Caco-2 (cell line): ENCODE data around the gene BCDIN3D. TPM values are rescaled to one million over a fixed set of nuclear protein-coding genes. Genes with fewer than 3 reads are reported as not detected.
"Not testable (repeated sequence)": the region's sequence is repeated elsewhere in the genome, so short reads cannot be mapped to it uniquely, and the experiment has no call there.

Experiments
- BruUV-seq: library from RNA; stranded (reverse); fragments of 400-500 nt; replicated peaks from 2 replicates; lab custom pipeline; 2021; lab: Mats Ljungman, UMichigan
- CTCF ChIA-PET: fragments of 300-600 bp; sonication (Branson Sonifier 250); formaldehyde crosslinking; loops from one replicate; lab custom pipeline; 2022; ENCODE audit warnings: antibody characterized with exemption; lab: Charles Lee
- POLR2A ChIA-PET: fragments of 300-600 bp; sonication (Branson Sonifier 250); formaldehyde crosslinking; loops from one replicate; lab custom pipeline; 2022; ENCODE audit warnings: antibody characterized with exemption; lab: Charles Lee
- DNase-seq, 2 experiments: peaks; one replicate each; pipeline versions ENCODE4 v3.0.0 to v3.0.0-alpha.2; 2020 to 2022
- H3K27me3 ChIP-seq: replicated peaks from 2 replicates; pipeline ENCODE4 v1.6.0; 2011; ENCODE audit warnings: low read length; ENCODE audit not compliant: control insufficient read depth, insufficient read depth
- H3K36me3 ChIP-seq: 2 replicates; pipeline ENCODE4 v1.5.1; 2011; ENCODE audit warnings: low read length; ENCODE audit not compliant: control insufficient read depth, insufficient read depth
- H3K4me1 ChIP-seq: fragments of 250-450 bp; sonication (Bioruptor Pico); 2 replicates; pipeline ENCODE4 v1.5.1; 2020; ENCODE audit warnings: mild to moderate bottlenecking
- H3K4me3 ChIP-seq: 2 replicates; pipeline ENCODE4 v1.5.1; 2011; ENCODE audit warnings: low read depth, mild to moderate bottlenecking, control low read depth, low read length
- H3K9me3 ChIP-seq: fragments of 250-450 bp; sonication (Bioruptor Pico); 2 replicates; pipeline ENCODE4 v1.5.1; 2020; ENCODE audit warnings: mild to moderate bottlenecking, moderate library complexity
- H3K27ac Mint-ChIP-seq: one replicate; pipeline ENCODE4 v1.8.0; 2022; ENCODE audit warnings: mixed read lengths; ENCODE audit not compliant: unreplicated experiment
- H3K27me3 Mint-ChIP-seq: one replicate; pipeline ENCODE4 v1.8.0; 2022; ENCODE audit warnings: mixed read lengths; ENCODE audit not compliant: insufficient read depth, unreplicated experiment
- H3K36me3 Mint-ChIP-seq: one replicate; pipeline ENCODE4 v1.8.0; 2022; ENCODE audit warnings: mild to moderate bottlenecking, mixed read lengths; ENCODE audit not compliant: insufficient read depth, unreplicated experiment
- H3K4me1 Mint-ChIP-seq: one replicate; pipeline ENCODE4 v1.8.0; 2022; ENCODE audit warnings: low read depth, mixed read lengths; ENCODE audit not compliant: unreplicated experiment
- H3K4me3 Mint-ChIP-seq: one replicate; pipeline ENCODE4 v1.8.0; 2022; ENCODE audit warnings: mild to moderate bottlenecking, moderate library complexity, mixed read lengths; ENCODE audit not compliant: unreplicated experiment
- H3K9me3 Mint-ChIP-seq: one replicate; pipeline ENCODE4 v1.8.0; 2022; ENCODE audit warnings: mixed read lengths; ENCODE audit not compliant: unreplicated experiment
- CTCF ChIP-seq, 2 experiments: fragments of 200-600 bp in 1 of 2; IDR thresholded peaks; 1 replicate in 1 of 2; 2 replicates in 1 of 2; pipeline versions ENCODE4 v1.5.1 to v1.8.0; 2011 to 2022; ENCODE audit warnings: antibody characterized with exemption in 1 of 2, control low read depth in 1 of 2, inconsistent platforms in 1 of 2, low read depth in 1 of 2, low read length in 1 of 2, mild to moderate bottlenecking in 1 of 2, moderate library complexity in 1 of 2; ENCODE audit not compliant: insufficient read depth in 1 of 2, severe bottlenecking in 1 of 2, unreplicated experiment in 1 of 2
- intact Hi-C: fragments of 100-400 bp; cut with micrococcal nuclease; formaldehyde crosslinking; loops from one replicate; pipeline ENCODE4 v1.10.0; 2022; ENCODE audit not compliant: unreplicated experiment
- total RNA-seq: library from RNA; stranded (reverse); gene quantifications from 2 replicates; pipeline ENCODE4 v1.2.3, GENCODE V29; 2022

Gene BCDIN3D
- total RNA-seq, 1 experiment from 2014 or later: 6.6 TPM

- no TSS peak for BruUV-seq
- Mint-ChIP-seq H3K4me1 (peaks cover 43% of the 10 kb centered on the region), H3K27me3 (no peaks in the 10 kb centered on the region), H3K9me3 (peaks cover under 1% of the 10 kb centered on the region), H3K36me3 (peaks cover 6% of the 10 kb centered on the region), H3K27ac (peak overlapping the region; percentile 90), H3K4me3 (no peak overlapping the region)
- H3K9me3 ChIP-seq: no peaks in the 10 kb centered on the region; the same call in 1 of the 2 replicates
- intact Hi-C loops: loop anchor here (5.0 kb wide), 2 partner anchors 37 to 87 kb away; partner anchors contain the start of genes AQP2 and FAIM2
- no peaks in the 10 kb centered on the region for H3K27me3 ChIP-seq
- TF ChIP-seq CTCF (IDR thresholded peaks at IDR 0.05; ENCODE audit: insufficient read depth in 1 of 2, low read depth in 1 of 2, low read length in 1 of 2, severe bottlenecking in 1 of 2, unreplicated experiment in 1 of 2): no peak
- ChIA-PET POLR2A (no interaction called here), CTCF (interaction anchor here (1.0 kb wide), 1 partner anchor 102 kb away, joined by 3 read pairs; no protein-coding TSS in a partner anchor)
- H3K36me3 ChIP-seq: no peaks in the 10 kb centered on the region
- no peak overlapping the region for H3K4me3 ChIP-seq
- H3K4me1 ChIP-seq: peaks cover 48% of the 10 kb centered on the region
- DNase-seq: no peak
Observed at GRCh38 chr12:49865109-49865781, 22.3 kb upstream of the BCDIN3D start.

DNA sequence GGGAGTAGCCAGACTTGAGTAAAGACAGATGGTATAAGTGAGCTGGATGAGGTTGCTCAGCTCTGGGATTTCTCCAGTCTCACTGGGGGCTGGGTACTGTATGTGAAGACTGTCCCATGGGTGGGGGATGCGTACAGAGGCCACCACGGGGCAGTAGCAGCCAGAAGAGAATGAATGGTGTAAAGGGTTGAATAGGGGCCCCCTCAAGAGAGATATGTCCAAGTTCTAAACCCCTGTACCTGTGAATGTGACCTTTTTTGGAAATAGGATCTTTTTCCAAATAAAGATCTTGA is 21.8 kb upstream of the BCDIN3D start:
- H3K4me3 Mint-ChIP-seq: no peak overlapping the region
- H3K9me3 ChIP-seq: no peaks in the 10 kb centered on the region; the same call in 1 of the 2 replicates
- H3K27me3 ChIP-seq: no peaks in the 10 kb centered on the region
- peak overlapping the region; percentile 90 for H3K27ac Mint-ChIP-seq
- H3K36me3 Mint-ChIP-seq: peaks cover 6% of the 10 kb centered on the region
- H3K36me3 ChIP-seq: no peaks in the 10 kb centered on the region
- intact Hi-C loops: loop anchor here (5.0 kb wide), 2 partner anchors 38 to 88 kb away; partner anchors contain the start of genes AQP2 and FAIM2
- peaks cover 40% of the 10 kb centered on the region for H3K4me1 Mint-ChIP-seq
- no peak overlapping the region for H3K4me3 ChIP-seq
- TF ChIP-seq CTCF (IDR thresholded peaks at IDR 0.05; ENCODE audit: insufficient read depth in 1 of 2, low read depth in 1 of 2, low read length in 1 of 2, severe bottlenecking in 1 of 2, unreplicated experiment in 1 of 2): no peak
- BruUV-seq: no TSS peak
- no peak for DNase-seq
- H3K4me1 ChIP-seq: peaks cover 43% of the 10 kb centered on the region
- peaks cover 6% of the 10 kb centered on the region for H3K9me3 Mint-ChIP-seq
- POLR2A ChIA-PET: no interaction called here
- H3K27me3 Mint-ChIP-seq: no peaks in the 10 kb centered on the region
- CTCF ChIA-PET: interaction anchor here (1.0 kb wide), 1 partner anchor 102 kb away, joined by 3 read pairs; no protein-coding TSS in a partner anchor

DNA sequence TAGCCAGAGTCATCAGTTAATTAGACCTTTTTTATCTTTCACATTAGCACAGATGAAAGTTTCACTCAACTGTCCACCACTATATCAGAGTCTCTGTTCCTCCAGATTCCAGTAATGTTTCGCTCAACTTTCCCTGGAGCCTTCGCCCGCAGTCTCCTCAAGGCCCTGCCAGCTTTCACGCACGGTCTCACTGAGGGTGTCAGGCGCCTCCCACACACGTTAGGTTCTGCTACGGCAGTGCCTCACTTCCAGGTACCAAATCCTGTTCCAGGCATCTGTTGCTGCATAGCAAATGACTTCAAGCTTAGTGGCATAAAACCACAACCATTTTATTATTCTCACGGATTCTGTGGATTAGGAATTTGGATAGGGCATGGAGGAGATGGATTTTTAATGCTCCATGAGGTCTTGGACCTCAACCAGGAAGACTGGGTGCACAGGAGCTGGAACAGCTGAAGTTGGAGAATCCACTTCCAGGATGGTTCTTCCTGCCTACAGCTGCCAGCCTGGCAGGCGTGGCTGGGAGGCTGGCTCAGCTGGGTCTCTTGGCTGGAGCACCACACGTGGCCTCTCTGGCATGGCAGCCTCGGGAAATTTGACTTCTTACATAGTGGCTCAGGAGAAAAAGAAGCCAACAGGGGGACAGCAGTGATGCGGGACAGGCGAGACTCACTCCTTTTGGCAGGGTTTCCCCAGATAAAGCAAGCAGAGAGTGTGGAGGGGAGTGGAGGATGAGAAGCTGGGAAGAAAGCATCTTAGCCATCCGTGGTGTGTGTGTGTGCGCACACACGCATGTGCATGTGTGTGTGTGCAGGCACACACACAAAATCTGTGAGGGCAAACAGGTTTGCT is 21.3 kb upstream of the BCDIN3D start:
- Histone ChIP-seq H3K27me3 (no peaks in the 10 kb centered on the region), H3K4me3 (no peak overlapping the region), H3K4me1 (peaks cover 37% of the 10 kb centered on the region), H3K9me3 (no peaks in the 10 kb centered on the region; the same call in 1 of the 2 replicates), H3K36me3 (no peaks in the 10 kb centered on the region)
- intact Hi-C loops: no loop called here
- peaks cover 6% of the 10 kb centered on the region for H3K36me3 Mint-ChIP-seq
- H3K9me3 Mint-ChIP-seq: peaks cover 11% of the 10 kb centered on the region
- ChIA-PET CTCF (interaction anchor here (0.6 to 1.0 kb wide), 3 partner anchors 103 to 649 kb away, joined by 3 to 15 read pairs (median 3); no protein-coding TSS in a partner anchor), POLR2A (no interaction called here)
- H3K4me1 Mint-ChIP-seq: peaks cover 36% of the 10 kb centered on the region
- H3K27ac Mint-ChIP-seq: no peak overlapping the region
- no peaks in the 10 kb centered on the region for H3K27me3 Mint-ChIP-seq
- no TSS peak for BruUV-seq
- TF ChIP-seq CTCF (IDR thresholded peaks at IDR 0.05; ENCODE audit: insufficient read depth in 1 of 2, low read depth in 1 of 2, low read length in 1 of 2, severe bottlenecking in 1 of 2, unreplicated experiment in 1 of 2): no peak
- H3K4me3 Mint-ChIP-seq: no peak overlapping the region
- DNase-seq: no peak

DNA sequence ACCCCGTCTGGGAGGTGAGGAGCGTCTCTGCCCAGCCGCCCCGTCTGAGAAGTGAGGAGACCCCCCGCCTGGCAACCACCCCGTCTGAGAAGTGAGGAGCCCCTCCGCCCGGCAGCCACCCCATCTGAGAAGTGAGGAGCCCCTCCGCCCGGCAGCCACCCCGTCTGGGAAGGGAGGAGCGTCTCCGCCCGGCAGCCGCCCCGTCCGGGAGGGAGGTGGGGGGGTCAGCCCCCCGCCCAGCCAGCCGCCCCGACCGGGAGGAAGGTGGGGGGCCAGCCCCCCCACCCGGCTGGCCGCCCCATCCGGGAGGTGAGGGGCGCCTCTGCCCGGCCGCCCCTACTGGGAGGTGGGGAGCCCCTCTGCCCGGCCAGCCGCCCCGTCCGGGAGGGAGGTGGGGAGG is 18.0 kb upstream of the BCDIN3D start:
- peaks cover 11% of the 10 kb centered on the region for H3K9me3 Mint-ChIP-seq
- peaks cover 11% of the 10 kb centered on the region for H3K4me1 Mint-ChIP-seq
- H3K4me3 ChIP-seq, H3K27me3 Mint-ChIP-seq, H3K4me3 Mint-ChIP-seq, intact Hi-C loops, DNase-seq, H3K36me3 ChIP-seq, CTCF ChIA-PET, H3K27ac Mint-ChIP-seq, H3K9me3 ChIP-seq, H3K27me3 ChIP-seq, H3K36me3 Mint-ChIP-seq, H3K4me1 ChIP-seq, BruUV-seq, POLR2A ChIA-PET: not testable (repeated sequence)
